AG09309 (cell line): Measurements from ENCODE around the gene LCNL1.

ENCODE experiments used
- DNase-seq: peaks from one replicate; pipeline ENCODE4 v3.0.0-alpha.2; 2010; ENCODE audit warnings: low read depth
- H3K4me3 ChIP-seq: 2 replicates; pipeline ENCODE4 v1.5.1; 2011; ENCODE audit warnings: mild to moderate bottlenecking, low read depth, low read length, moderate library complexity; ENCODE audit not compliant: control insufficient read depth
- CTCF ChIP-seq: IDR thresholded peaks from 2 replicates; pipeline ENCODE4 v1.5.1; 2011; ENCODE audit warnings: mild to moderate bottlenecking, low read depth, low read length, inconsistent platforms; ENCODE audit not compliant: insufficient read depth, control insufficient read depth; ENCODE audit errors: missing control alignments

Gene LCNL1

GRCh38 chr9:136943291-136944211, 39.2 kb upstream of the LCNL1 start:
- TF ChIP-seq CTCF, result no peak
- DNase-seq, result no peak
- peak overlapping the region; percentile 97 for H3K4me3 ChIP-seq

GRCh38 chr9:136944212-136944518, 38.6 kb upstream of the LCNL1 start:
- no peak for TF ChIP-seq CTCF
- peak; percentile 2 for DNase-seq
- peak overlapping the region; percentile 97 for H3K4me3 ChIP-seq

GRCh38 chr9:136944519-136945332, 38.1 kb upstream of the LCNL1 start, which contains the start of the genes C8G and FBXW5:
Gene C8G (plus strand): TSS chr9:136945243. CDS start chr9:136945321, 78 bp downstream.
Gene FBXW5 (minus strand): TSS chr9:136944738. CDS start chr9:136944083, 655 bp downstream.
- peak within 1 kb of the TSS; percentile 97 for H3K4me3 ChIP-seq
- peak; percentile 56 for DNase-seq
- TF ChIP-seq CTCF, result peak; percentile 81

GRCh38 chr9:136945333-136946227, 37.2 kb upstream of the LCNL1 start:
- DNase-seq, result no peak
- TF ChIP-seq CTCF, result no peak
- no peak overlapping the region for H3K4me3 ChIP-seq

GRCh38 chr9:136946228-136947027, 36.4 kb upstream of the LCNL1 start:
- no peak overlapping the region for H3K4me3 ChIP-seq
- TF ChIP-seq CTCF, result no peak
- DNase-seq, result no peak
